ENCODE measurements around the gene SULT1C2. TPM values are rescaled to one million over a fixed set of nuclear protein-coding genes. Genes with fewer than 3 reads are reported as not detected.

SULT1C2 gene
- total and polyA plus RNA-seq, 4 experiments from 2014 or later, result 0.06 to 0.23 TPM; not detected in 2

GRCh38 chr2:108325756-108326155 is 37.1 kb downstream of the SULT1C2 start:
- ChIA-PET POLR2A (ENCODE audit: partially characterized antibody) (no interaction called here), CTCF (ENCODE audit: partially characterized antibody) (no interaction called here)
- no peak overlapping the region for H3K4me3 Mint-ChIP-seq
- peaks cover 8 to 12% of the 10 kb centered on the region in 2 donors for H3K27me3 Mint-ChIP-seq
- no peaks in the 10 kb centered on the region for H3K4me1 Mint-ChIP-seq
- intact Hi-C loops (cut with micrococcal nuclease), result no loop called here
- H3K9me3 Mint-ChIP-seq, result peaks cover 0 to 2% (median 0%) of the 10 kb centered on the region in 8 donors
- Histone ChIP-seq H3K4me3 (ENCODE audit: low read length in 2 of 2) (no peak overlapping the region), H3K4me1 (ENCODE audit: insufficient read depth, low read length) (no peaks in the 10 kb centered on the region), H3K27ac (ENCODE audit: low read depth, low read length) (no peak overlapping the region), H3K36me3 (ENCODE audit: insufficient read depth, low read length) (no peaks in the 10 kb centered on the region), H3K27me3 (ENCODE audit: insufficient read depth, low read length) (no peaks in the 10 kb centered on the region), H3K9me3 (ENCODE audit: control insufficient read depth in 1 of 2, low read length in 2 of 2) (no peaks in the 10 kb centered on the region)
- H3K27ac Mint-ChIP-seq, result no peak overlapping the region
- H3K36me3 Mint-ChIP-seq, result no peaks in the 10 kb centered on the region
- no peak for DNase-seq

- Histone ChIP-seq H3K4me1 (ENCODE audit: insufficient read depth, low read length) (no peaks in the 10 kb centered on the region), H3K27ac (ENCODE audit: low read depth, low read length) (no peak overlapping the region), H3K9me3 (ENCODE audit: control insufficient read depth in 1 of 2, low read length in 2 of 2) (no peaks in the 10 kb centered on the region), H3K4me3 (ENCODE audit: low read length in 2 of 2) (no peak overlapping the region), H3K27me3 (ENCODE audit: insufficient read depth, low read length) (no peaks in the 10 kb centered on the region), H3K36me3 (ENCODE audit: insufficient read depth, low read length) (no peaks in the 10 kb centered on the region)
- peaks cover 10 to 15% of the 10 kb centered on the region in 2 donors for H3K27me3 Mint-ChIP-seq
- intact Hi-C loops (cut with micrococcal nuclease), result no loop called here
- H3K36me3 Mint-ChIP-seq, result no peaks in the 10 kb centered on the region
- H3K4me3 Mint-ChIP-seq, result no peak overlapping the region
- no peaks in the 10 kb centered on the region for H3K4me1 Mint-ChIP-seq
- ChIA-PET CTCF (ENCODE audit: partially characterized antibody) (no interaction called here), POLR2A (ENCODE audit: partially characterized antibody) (no interaction called here)
- DNase-seq, result no peak
- H3K27ac Mint-ChIP-seq, result no peak overlapping the region
- H3K9me3 Mint-ChIP-seq, result peaks cover 0 to 2% (median 0%) of the 10 kb centered on the region in 8 donors
Measured at GRCh38 chr2:108329771-108330170, 41.1 kb downstream of the SULT1C2 start.

GRCh38 chr2:108330979-108331378 is 42.3 kb downstream of the SULT1C2 start:
- no peaks in the 10 kb centered on the region for H3K27me3 ChIP-seq (ENCODE audit: insufficient read depth, low read length)
- no peaks in the 10 kb centered on the region for H3K9me3 ChIP-seq (ENCODE audit: control insufficient read depth in 1 of 2, low read length in 2 of 2)
- no peak for DNase-seq
- ChIA-PET POLR2A (ENCODE audit: partially characterized antibody) (no interaction called here), CTCF (ENCODE audit: partially characterized antibody) (no interaction called here)
- no peaks in the 10 kb centered on the region for H3K36me3 ChIP-seq (ENCODE audit: insufficient read depth, low read length)
- Mint-ChIP-seq H3K27me3 (peaks cover 14 to 23% of the 10 kb centered on the region in 2 donors), H3K36me3 (no peaks in the 10 kb centered on the region), H3K9me3 (peaks cover 0 to 2% (median 0%) of the 10 kb centered on the region in 8 donors), H3K4me3 (no peak overlapping the region), H3K4me1 (no peaks in the 10 kb centered on the region), H3K27ac (no peak overlapping the region)
- intact Hi-C loops (cut with micrococcal nuclease), result no loop called here
- H3K4me3 ChIP-seq (ENCODE audit: low read length in 2 of 2), result no peak overlapping the region
- no peak overlapping the region for H3K27ac ChIP-seq (ENCODE audit: low read depth, low read length)
- H3K4me1 ChIP-seq (ENCODE audit: insufficient read depth, low read length), result no peaks in the 10 kb centered on the region

DNA sequence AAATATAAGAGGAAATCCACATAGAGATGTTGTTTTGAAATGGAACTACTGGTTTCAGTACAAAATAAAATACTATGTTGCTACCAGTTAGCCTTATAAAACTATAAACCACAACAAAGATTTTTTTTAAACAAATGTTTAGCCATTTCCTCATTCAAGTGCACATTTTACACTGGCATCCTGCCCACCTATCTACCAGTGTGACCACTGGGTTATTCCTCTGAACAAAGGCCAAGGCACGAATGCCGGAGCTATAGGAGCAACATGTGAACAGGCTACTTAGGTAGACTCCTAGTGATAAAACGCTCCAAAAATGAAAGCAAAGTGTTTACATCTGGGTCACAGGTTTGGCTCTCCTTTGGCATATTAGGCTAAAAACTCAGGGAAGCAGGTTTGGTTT is 57.3 kb downstream of the SULT1C2 start:
- POLR2A ChIA-PET (ENCODE audit: partially characterized antibody), result no interaction called here
- H3K9me3 Mint-ChIP-seq, result peaks cover 0 to 3% (median 0%) of the 10 kb centered on the region in 8 donors
- intact Hi-C loops (cut with micrococcal nuclease), result no loop called here
- no peaks in the 10 kb centered on the region for H3K36me3 Mint-ChIP-seq
- Histone ChIP-seq H3K4me3 (ENCODE audit: low read length in 2 of 2) (no peak overlapping the region), H3K4me1 (ENCODE audit: insufficient read depth, low read length) (no peaks in the 10 kb centered on the region), H3K27ac (ENCODE audit: low read depth, low read length) (no peak overlapping the region), H3K36me3 (ENCODE audit: insufficient read depth, low read length) (no peaks in the 10 kb centered on the region), H3K27me3 (ENCODE audit: insufficient read depth, low read length) (no peaks in the 10 kb centered on the region), H3K9me3 (ENCODE audit: control insufficient read depth in 1 of 2, low read length in 2 of 2) (no peaks in the 10 kb centered on the region)
- no peak overlapping the region for H3K27ac Mint-ChIP-seq
- CTCF ChIA-PET (ENCODE audit: partially characterized antibody), result no interaction called here
- H3K27me3 Mint-ChIP-seq, result peaks cover 9 to 19% of the 10 kb centered on the region in 2 donors
- H3K4me1 Mint-ChIP-seq, result no peaks in the 10 kb centered on the region
- DNase-seq, result no peak
- H3K4me3 Mint-ChIP-seq, result no peak overlapping the region

- POLR2A ChIA-PET (ENCODE audit: partially characterized antibody), result no interaction called here
- no peak overlapping the region for H3K27ac ChIP-seq (ENCODE audit: low read depth, low read length)
- no peak overlapping the region for H3K4me3 ChIP-seq (ENCODE audit: low read length in 2 of 2)
- peaks cover 9 to 22% of the 10 kb centered on the region in 2 donors for H3K27me3 Mint-ChIP-seq
- no peaks in the 10 kb centered on the region for H3K27me3 ChIP-seq (ENCODE audit: insufficient read depth, low read length)
- no peaks in the 10 kb centered on the region for H3K36me3 Mint-ChIP-seq
- CTCF ChIA-PET (ENCODE audit: partially characterized antibody), result no interaction called here
- no peaks in the 10 kb centered on the region for H3K36me3 ChIP-seq (ENCODE audit: insufficient read depth, low read length)
- H3K4me1 Mint-ChIP-seq, result no peaks in the 10 kb centered on the region
- no peak overlapping the region for H3K27ac Mint-ChIP-seq
- DNase-seq, result no peak
- no peaks in the 10 kb centered on the region for H3K4me1 ChIP-seq (ENCODE audit: insufficient read depth, low read length)
- H3K4me3 Mint-ChIP-seq, result no peak overlapping the region
- H3K9me3 ChIP-seq (ENCODE audit: control insufficient read depth in 1 of 2, low read length in 2 of 2), result no peaks in the 10 kb centered on the region
- intact Hi-C loops (cut with micrococcal nuclease), result no loop called here
- peaks cover 0 to 3% (median 0%) of the 10 kb centered on the region in 8 donors for H3K9me3 Mint-ChIP-seq
Measured at GRCh38 chr2:108346827-108347226, 58.1 kb downstream of the SULT1C2 start.

DNA sequence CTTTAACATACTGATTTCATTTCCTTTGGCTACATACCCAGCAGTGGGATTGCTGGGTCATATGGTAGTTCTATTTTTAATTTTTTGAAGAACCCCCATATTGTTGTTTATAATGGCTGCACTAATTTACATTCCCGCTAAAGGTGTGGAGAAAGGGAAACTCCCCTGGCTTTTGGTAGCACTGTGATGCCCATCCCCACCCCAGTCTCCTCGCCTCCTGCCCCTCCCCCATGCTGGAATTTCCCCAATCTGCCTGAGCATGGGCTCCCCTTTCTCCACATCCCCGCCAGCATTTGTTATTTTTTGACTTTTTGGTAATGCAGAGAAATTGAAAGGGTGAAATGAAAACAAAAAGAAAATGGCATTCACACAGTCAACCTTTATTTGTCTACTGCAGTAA is 59.1 kb downstream of the SULT1C2 start:
- no peaks in the 10 kb centered on the region for H3K27me3 ChIP-seq (ENCODE audit: insufficient read depth, low read length)
- no peak overlapping the region for H3K4me3 Mint-ChIP-seq
- POLR2A ChIA-PET (ENCODE audit: partially characterized antibody), result no interaction called here

GRCh38 chr2:108348816-108349570 is 60.3 kb downstream of the SULT1C2 start:
- no peak for DNase-seq
- ChIA-PET CTCF (ENCODE audit: partially characterized antibody) (no interaction called here), POLR2A (ENCODE audit: partially characterized antibody) (no interaction called here)
- Mint-ChIP-seq H3K36me3 (no peaks in the 10 kb centered on the region), H3K9me3 (peaks cover 0 to under 1% (median 0%) of the 10 kb centered on the region in 8 donors), H3K4me1 (no peaks in the 10 kb centered on the region), H3K27me3 (peaks cover 6 to 16% of the 10 kb centered on the region in 2 donors), H3K4me3 (no peak overlapping the region), H3K27ac (no peak overlapping the region)
- Histone ChIP-seq H3K4me3 (ENCODE audit: low read length in 2 of 2) (no peak overlapping the region), H3K27me3 (ENCODE audit: insufficient read depth, low read length) (no peaks in the 10 kb centered on the region), H3K4me1 (ENCODE audit: insufficient read depth, low read length) (no peaks in the 10 kb centered on the region), H3K36me3 (ENCODE audit: insufficient read depth, low read length) (no peaks in the 10 kb centered on the region), H3K9me3 (ENCODE audit: control insufficient read depth in 1 of 2, low read length in 2 of 2) (no peaks in the 10 kb centered on the region), H3K27ac (ENCODE audit: low read depth, low read length) (no peak overlapping the region)
- intact Hi-C loops (cut with micrococcal nuclease), result no loop called here

More for the DNA sequence above, 59.1 kb downstream of the SULT1C2 start:
- Mint-ChIP-seq H3K27me3 (peaks cover 11 to 20% of the 10 kb centered on the region in 2 donors), H3K4me1 (no peaks in the 10 kb centered on the region), H3K36me3 (no peaks in the 10 kb centered on the region), H3K27ac (no peak overlapping the region), H3K9me3 (peaks cover 0 to 3% (median 0%) of the 10 kb centered on the region in 8 donors)
- no peaks in the 10 kb centered on the region for H3K36me3 ChIP-seq (ENCODE audit: insufficient read depth, low read length)
- DNase-seq, result no peak
- no peak overlapping the region for H3K4me3 ChIP-seq (ENCODE audit: low read length in 2 of 2)
- intact Hi-C loops (cut with micrococcal nuclease), result no loop called here
- no peaks in the 10 kb centered on the region for H3K9me3 ChIP-seq (ENCODE audit: control insufficient read depth in 1 of 2, low read length in 2 of 2)
- no peak overlapping the region for H3K27ac ChIP-seq (ENCODE audit: low read depth, low read length)
- no peaks in the 10 kb centered on the region for H3K4me1 ChIP-seq (ENCODE audit: insufficient read depth, low read length)
- CTCF ChIA-PET (ENCODE audit: partially characterized antibody), result no interaction called here

All from CD4-positive, alpha-beta memory T cell (primary cell).